Activated T-cell treated with anti-CD3 and anti-CD28 coated beads for 24 hours (primary cell): ENCODE data around the gene CAD.
"Not testable (repeated sequence)": the region's sequence is repeated elsewhere in the genome, so short reads cannot be mapped to it uniquely, and the experiment has no call there.

Experiments
- DNase-seq: peaks from one replicate; pipeline ENCODE4 v3.0.0-alpha.2; 2020; ENCODE audit warnings: low read depth

Gene CAD

GRCh38 chr2:27256855-27257454 lies 39.8 kb downstream of the CAD start:
- DNase-seq: no peak

GRCh38 chr2:27258051-27258450 lies 40.9 kb downstream of the CAD start:
- no peak for DNase-seq

GRCh38 chr2:27261241-27261925 lies 44.2 kb downstream of the CAD start:
- no peak for DNase-seq

GRCh38 chr2:27261926-27262298 lies 44.7 kb downstream of the CAD start:
- DNase-seq: no peak

- DNase-seq: peak; percentile 58
These were observed 45.5 kb downstream of the CAD start, which contains the start of gene SLC30A3 for GRCh38 chr2:27262379-27263286. Gene SLC30A3, minus strand, starts transcription at chr2:27263047. Its CDS starts 141 bp downstream, at chr2:27262906.

GRCh38 chr2:27263287-27264252 lies 46.4 kb downstream of the CAD start:
- DNase-seq: no peak

- no peak for DNase-seq
These were observed 47.1 kb downstream of the CAD start for GRCh38 chr2:27264253-27264752.

- DNase-seq: peak; percentile 54
These were observed 47.8 kb downstream of the CAD start for GRCh38 chr2:27264753-27265535.

- no peak for DNase-seq
These were observed 48.3 kb downstream of the CAD start for GRCh38 chr2:27265536-27265870.

- DNase-seq: not testable (repeated sequence)
These were observed 51.1 kb downstream of the CAD start for GRCh38 chr2:27268296-27268695.

GRCh38 chr2:27270131-27270530 lies 53.0 kb downstream of the CAD start:
- DNase-seq: no peak

GRCh38 chr2:27270670-27271069 lies 53.5 kb downstream of the CAD start:
- no peak for DNase-seq

GRCh38 chr2:27271631-27272340 lies 54.6 kb downstream of the CAD start:
- DNase-seq: no peak

- not testable (repeated sequence) for DNase-seq
These were observed 55.7 kb downstream of the CAD start for GRCh38 chr2:27272537-27273522.

GRCh38 chr2:27275211-27276150 lies 58.3 kb downstream of the CAD start, which contains the start of gene DNAJC5G:
Gene DNAJC5G, plus strand, starts transcription at chr2:27275433. Its CDS starts 1,296 bp downstream, at chr2:27276729.
- DNase-seq: no peak

GRCh38 chr2:27278010-27278409 lies 60.8 kb downstream of the CAD start:
- DNase-seq: no peak

GRCh38 chr2:27280826-27281225 lies 63.7 kb downstream of the CAD start:
- no peak for DNase-seq

GRCh38 chr2:27281442-27281841 lies 64.3 kb downstream of the CAD start:
- DNase-seq: no peak
